Measurements from ENCODE around the gene ABCF3. TPM values are rescaled to one million over a fixed set of nuclear protein-coding genes. Genes with fewer than 3 reads are reported as not detected.

The ABCF3 gene
- total and polyA plus RNA-seq, 2 donors from 2014 or later: 49.1 to 69.0 TPM

- no peaks in the 10 kb centered on the region for H3K4me1 ChIP-seq (ENCODE audit: control insufficient read depth in 2 of 3, insufficient read depth in 2 of 3, low read depth in 1 of 3, low read length in 3 of 3)
Observed at GRCh38 chr3:184198509-184198908, 12.5 kb downstream of the ABCF3 start.

GRCh38 chr3:184200825-184201224 lies 14.8 kb downstream of the ABCF3 start:
- DNase-seq (no peak), FAIRE-seq (no peak)
- Histone ChIP-seq H3K9ac (ENCODE audit: low read length in 3 of 3) (no peak overlapping the region), H3K4me3 (ENCODE audit: low read length in 3 of 3) (no peak overlapping the region), H3K27ac (ENCODE audit: low read depth in 2 of 2, low read length in 2 of 2) (no peak overlapping the region), H3K4me1 (ENCODE audit: control insufficient read depth in 2 of 3, insufficient read depth in 2 of 3, low read depth in 1 of 3, low read length in 3 of 3) (no peaks in the 10 kb centered on the region), H3K27me3 (ENCODE audit: control insufficient read depth, insufficient read depth, low read length) (no peaks in the 10 kb centered on the region), H3K36me3 (ENCODE audit: control insufficient read depth in 2 of 3, insufficient read depth in 3 of 3, low read length in 3 of 3) (no peaks in the 10 kb centered on the region), H3K9me3 (ENCODE audit: control insufficient read depth in 2 of 3, insufficient read depth in 1 of 3, low read length in 3 of 3) (no peaks in the 10 kb centered on the region)
- intact Hi-C loops (cut with DNase I): no loop called here
- no peak for TF ChIP-seq CTCF (IDR thresholded peaks at IDR 0.05; ENCODE audit: borderline replicate concordance, extremely low read depth, insufficient read depth)

More at GRCh38 chr3:184198509-184198908, 12.5 kb downstream of the ABCF3 start:
- intact Hi-C loops (cut with DNase I): no loop called here
- H3K27me3 ChIP-seq (ENCODE audit: control insufficient read depth, insufficient read depth, low read length): no peaks in the 10 kb centered on the region
- H3K9ac ChIP-seq (ENCODE audit: low read length in 3 of 3): no peak overlapping the region
- no peaks in the 10 kb centered on the region for H3K9me3 ChIP-seq (ENCODE audit: control insufficient read depth in 2 of 3, insufficient read depth in 1 of 3, low read length in 3 of 3)
- no peak overlapping the region for H3K27ac ChIP-seq (ENCODE audit: low read depth in 2 of 2, low read length in 2 of 2)
- DNase-seq: no peak
- no peak overlapping the region for H3K4me3 ChIP-seq (ENCODE audit: low read length in 3 of 3)
- peaks cover 0 to 13% (median 8%) of the 10 kb centered on the region in 3 donors for H3K36me3 ChIP-seq (ENCODE audit: control insufficient read depth in 2 of 3, insufficient read depth in 3 of 3, low read length in 3 of 3)
- TF ChIP-seq CTCF (IDR thresholded peaks at IDR 0.05; ENCODE audit: borderline replicate concordance, extremely low read depth, insufficient read depth): no peak
- FAIRE-seq: no peak

GRCh38 chr3:184203526-184203925 lies 17.5 kb downstream of the ABCF3 start:
- intact Hi-C loops (cut with DNase I): no loop called here
- Histone ChIP-seq H3K9ac (ENCODE audit: low read length in 3 of 3) (no peak overlapping the region), H3K27ac (ENCODE audit: low read depth in 2 of 2, low read length in 2 of 2) (no peak overlapping the region), H3K4me1 (ENCODE audit: control insufficient read depth in 2 of 3, insufficient read depth in 2 of 3, low read depth in 1 of 3, low read length in 3 of 3) (no peaks in the 10 kb centered on the region), H3K36me3 (ENCODE audit: control insufficient read depth in 2 of 3, insufficient read depth in 3 of 3, low read length in 3 of 3) (no peaks in the 10 kb centered on the region), H3K4me3 (ENCODE audit: low read length in 3 of 3) (no peak overlapping the region), H3K27me3 (ENCODE audit: control insufficient read depth, insufficient read depth, low read length) (no peaks in the 10 kb centered on the region), H3K9me3 (ENCODE audit: control insufficient read depth in 2 of 3, insufficient read depth in 1 of 3, low read length in 3 of 3) (no peaks in the 10 kb centered on the region)
- no peak for FAIRE-seq
- DNase-seq: no peak
- no peak for TF ChIP-seq CTCF (IDR thresholded peaks at IDR 0.05; ENCODE audit: borderline replicate concordance, extremely low read depth, insufficient read depth)
